Left ventricle myocardium superior (tissue), 1 donor: ENCODE measurements around the gene LIF. TPM values are rescaled to one million over a fixed set of nuclear protein-coding genes. Genes with fewer than 3 reads are reported as not detected.
A peak's percentile ranks its signal among the peaks of the same experiment; 100 is the strongest.

Experiments used
- ATAC-seq: fragments of 200-7000 bp; cut with Tn5 transposase; one replicate; pipeline ENCODE4 v1.9.1; 2020; ENCODE audit warnings: mild to moderate bottlenecking, moderate library complexity
- DNase-seq: peaks from one replicate; pipeline ENCODE4 v3.0.0-alpha.2; 2020
- intact Hi-C: fragments of 100-400 bp; cut with micrococcal nuclease; formaldehyde crosslinking; loops from one replicate; pipeline ENCODE4 v1.11.0; 2022
- total RNA-seq: library from RNA; stranded (reverse); fragmentation: NEBNext Ultra II Directional; extraction: Animal tissue kit (Norgen Biotek cat#: 25700); gene quantifications from one replicate; pipeline ENCODE4 v1.2.1, GENCODE V29; 2021
- donor health status: DM: no; HTN: yes; CAD: no; lungs with severe emphysema.

LIF gene
- total RNA-seq, 1 donor from 2014 or later = 0.64 TPM

GRCh38 chr22:30249049-30250038 is 2.8 kb upstream of the LIF start:
- DNase-seq = peak; percentile 84
- peak; percentile 75 for ATAC-seq

DNA sequence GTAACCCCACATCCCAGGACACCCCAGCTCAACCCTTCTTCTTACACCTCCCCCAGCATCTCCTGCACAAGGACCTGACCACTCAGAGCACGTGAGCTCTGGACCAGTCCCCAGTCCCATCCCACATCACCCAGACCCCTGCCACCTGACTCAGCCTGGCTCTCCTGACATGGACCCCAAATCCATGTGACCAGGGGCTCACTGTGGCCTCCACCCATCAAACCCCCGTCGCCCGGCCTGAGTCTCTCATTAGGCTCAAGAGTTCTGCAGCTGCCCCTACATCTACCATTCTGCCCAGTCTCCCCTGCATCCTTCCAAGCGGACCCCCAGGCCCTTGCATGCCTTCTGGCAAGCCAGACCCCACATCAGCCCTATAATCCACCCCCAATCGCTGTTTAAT is 1.9 kb upstream of the LIF start:
- ATAC-seq (no peak), DNase-seq (no peak)

More at GRCh38 chr22:30249049-30250038, 2.8 kb upstream of the LIF start:
- intact Hi-C loops = no loop called here

GRCh38 chr22:30247974-30248373 is 1.4 kb upstream of the LIF start:
- DNase-seq (no peak), ATAC-seq (no peak)
- intact Hi-C loops = no loop called here

More for the DNA sequence above, 1.9 kb upstream of the LIF start:
- intact Hi-C loops = no loop called here

DNA sequence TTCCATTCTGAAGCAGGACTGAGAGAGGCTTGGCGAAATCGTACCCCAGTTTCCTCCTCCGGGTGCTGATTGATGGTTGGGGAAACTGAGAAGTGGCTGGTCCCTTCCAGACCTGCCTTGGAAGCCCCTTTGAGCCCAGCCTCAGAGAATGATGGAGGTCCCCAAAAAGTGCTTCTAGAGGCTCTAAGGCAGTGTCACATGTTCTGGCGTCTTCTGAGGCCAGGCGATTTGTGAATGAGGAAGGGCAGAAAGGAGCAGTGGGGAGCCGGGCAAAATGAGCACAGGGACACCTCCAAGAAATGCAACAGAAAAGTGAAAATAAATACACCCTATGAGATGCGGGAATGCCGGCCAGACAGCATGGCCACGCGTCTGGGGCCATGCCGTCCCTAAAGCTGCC is 1.0 kb upstream of the LIF start:
- DNase-seq = no peak
- no peak for ATAC-seq
- intact Hi-C loops = no loop called here

DNA sequence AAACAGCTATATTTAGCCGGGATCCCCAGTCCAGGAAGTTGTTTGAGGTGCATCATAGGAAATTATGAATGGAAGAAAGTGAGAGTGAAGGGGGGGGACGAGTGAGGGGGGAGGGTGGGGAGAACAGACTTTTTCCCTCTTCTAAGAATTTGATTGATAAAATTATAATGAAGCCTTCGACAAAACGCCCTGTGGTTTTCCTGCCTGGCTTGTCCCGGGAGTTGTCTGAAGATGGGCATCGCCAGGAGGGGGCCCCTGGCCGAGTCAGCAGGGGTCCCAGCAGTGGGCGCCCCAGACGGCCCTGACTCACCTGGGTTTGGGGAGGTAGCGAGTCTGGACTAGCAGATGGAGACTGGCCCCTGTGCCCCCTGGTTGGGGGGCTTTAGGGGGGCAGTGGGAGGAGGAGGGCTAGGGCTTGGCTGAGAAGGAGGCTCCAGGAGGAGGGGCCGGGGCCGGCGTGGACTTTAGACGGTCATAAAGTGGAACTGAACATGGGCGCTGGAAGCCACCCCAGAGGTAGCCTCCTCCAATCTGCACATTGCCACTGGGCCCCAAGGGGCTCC is 336 bp upstream of the LIF start:
- intact Hi-C loops = no loop called here
- DNase-seq (no peak), ATAC-seq (no peak)

DNA sequence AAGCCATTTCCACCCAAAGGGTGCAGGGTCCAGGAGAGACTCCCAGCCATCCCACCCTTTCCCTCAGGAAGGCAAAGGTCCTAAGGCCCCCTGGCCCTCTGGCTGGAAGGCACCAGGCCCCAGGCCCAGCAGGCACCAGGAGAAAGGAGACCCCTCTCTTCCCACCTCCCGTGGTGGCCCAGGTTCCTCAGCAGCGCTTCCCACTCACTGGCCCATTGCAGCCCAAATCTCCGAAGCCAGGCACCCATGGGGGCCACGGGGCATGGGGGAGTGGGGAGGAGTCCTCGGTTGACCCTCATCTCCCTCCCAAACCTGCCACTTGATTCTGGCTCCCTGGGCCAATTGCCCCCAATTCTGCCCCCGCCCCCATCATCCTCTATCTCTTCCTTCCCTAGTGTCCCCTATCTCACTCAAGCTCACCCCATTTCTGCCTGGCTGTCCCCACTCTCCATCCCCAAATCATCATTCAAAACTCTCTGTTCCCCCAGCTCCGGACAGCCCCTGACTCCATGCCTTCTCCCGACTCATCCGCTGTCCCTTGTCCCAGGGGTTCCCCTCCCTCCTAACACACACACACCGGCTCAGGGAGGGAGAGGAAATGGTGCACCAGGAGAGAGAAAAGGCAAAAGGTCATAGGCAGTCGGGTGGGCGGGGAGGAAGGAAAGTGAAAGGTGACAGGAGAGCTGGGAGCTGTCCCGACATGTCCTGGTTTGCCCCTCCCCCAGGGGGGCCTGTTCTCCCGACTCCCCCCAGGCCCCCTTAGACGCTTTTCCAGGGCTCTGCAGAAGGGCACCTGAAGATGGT is 1.2 kb downstream of the LIF start:
- no peak for ATAC-seq
- intact Hi-C loops = no loop called here
- no peak for DNase-seq

DNA sequence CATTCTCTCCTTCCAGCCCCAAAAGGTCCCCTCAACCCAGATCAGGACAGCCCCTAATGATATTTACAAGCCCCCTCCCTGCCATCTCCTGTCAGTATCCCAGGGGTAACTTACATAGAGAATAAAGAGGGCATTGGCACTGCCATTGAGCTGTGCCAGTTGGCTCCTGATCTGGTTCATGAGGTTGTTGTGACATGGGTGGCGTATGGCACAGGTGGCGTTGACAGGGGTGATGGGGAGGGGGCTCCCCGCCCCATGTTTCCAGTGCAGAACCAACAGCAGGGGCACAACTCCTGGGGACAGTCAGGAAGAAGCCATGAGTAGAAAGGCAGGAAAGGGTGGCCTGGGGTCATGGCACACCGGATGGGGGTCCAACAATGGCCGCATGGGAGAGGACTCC is 1.9 kb downstream of the LIF start:
- DNase-seq = no peak
- no peak for ATAC-seq
- intact Hi-C loops = no loop called here

GRCh38 chr22:30244066-30244465 is 2.5 kb downstream of the LIF start:
- no peak for ATAC-seq
- no peak for DNase-seq
- intact Hi-C loops = no loop called here

GRCh38 chr22:30243661-30244060 is 2.9 kb downstream of the LIF start:
- ATAC-seq (no peak), DNase-seq (no peak)
- intact Hi-C loops = no loop called here

DNA sequence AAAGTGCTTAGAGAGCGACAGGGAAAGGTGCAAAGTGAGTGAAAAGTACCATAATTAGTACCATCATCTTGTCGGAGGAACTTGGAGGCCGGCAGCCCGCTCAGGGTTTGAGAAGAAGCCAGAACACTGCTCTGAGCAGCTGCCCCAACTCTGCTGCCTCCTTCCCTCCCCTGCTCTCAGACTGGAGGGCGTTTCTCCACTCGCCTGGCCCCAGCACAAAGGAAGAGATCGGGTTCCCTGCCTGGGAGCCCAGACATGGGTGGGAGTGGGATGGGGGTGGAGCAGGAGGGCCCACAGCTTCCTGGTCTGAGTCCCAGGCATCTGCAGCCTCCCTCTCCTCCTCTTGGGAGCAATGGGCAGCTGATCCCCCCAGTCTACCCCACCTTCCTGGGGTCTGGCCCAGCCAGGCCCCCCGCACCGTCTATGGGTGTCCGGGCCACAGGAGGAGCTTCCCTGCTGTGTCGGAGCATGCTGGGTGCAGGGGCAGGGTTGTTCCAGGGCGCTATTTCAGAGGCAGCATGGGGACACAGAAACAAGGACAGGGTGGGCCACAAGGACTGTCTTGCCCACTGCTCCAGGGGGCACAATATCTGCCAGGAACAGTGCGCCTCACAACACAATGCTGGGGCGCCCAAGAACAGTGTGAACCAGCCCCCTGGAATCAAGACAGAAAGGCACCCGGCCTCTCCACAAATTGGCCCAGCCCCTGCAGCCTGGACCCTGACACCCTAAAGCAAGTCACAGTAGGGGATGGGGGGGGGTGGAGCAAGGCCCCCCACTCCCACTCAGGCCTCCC is 4.8 kb downstream of the LIF start:
- ATAC-seq = peak; percentile 40
- no peak for DNase-seq
- intact Hi-C loops = no loop called here

DNA sequence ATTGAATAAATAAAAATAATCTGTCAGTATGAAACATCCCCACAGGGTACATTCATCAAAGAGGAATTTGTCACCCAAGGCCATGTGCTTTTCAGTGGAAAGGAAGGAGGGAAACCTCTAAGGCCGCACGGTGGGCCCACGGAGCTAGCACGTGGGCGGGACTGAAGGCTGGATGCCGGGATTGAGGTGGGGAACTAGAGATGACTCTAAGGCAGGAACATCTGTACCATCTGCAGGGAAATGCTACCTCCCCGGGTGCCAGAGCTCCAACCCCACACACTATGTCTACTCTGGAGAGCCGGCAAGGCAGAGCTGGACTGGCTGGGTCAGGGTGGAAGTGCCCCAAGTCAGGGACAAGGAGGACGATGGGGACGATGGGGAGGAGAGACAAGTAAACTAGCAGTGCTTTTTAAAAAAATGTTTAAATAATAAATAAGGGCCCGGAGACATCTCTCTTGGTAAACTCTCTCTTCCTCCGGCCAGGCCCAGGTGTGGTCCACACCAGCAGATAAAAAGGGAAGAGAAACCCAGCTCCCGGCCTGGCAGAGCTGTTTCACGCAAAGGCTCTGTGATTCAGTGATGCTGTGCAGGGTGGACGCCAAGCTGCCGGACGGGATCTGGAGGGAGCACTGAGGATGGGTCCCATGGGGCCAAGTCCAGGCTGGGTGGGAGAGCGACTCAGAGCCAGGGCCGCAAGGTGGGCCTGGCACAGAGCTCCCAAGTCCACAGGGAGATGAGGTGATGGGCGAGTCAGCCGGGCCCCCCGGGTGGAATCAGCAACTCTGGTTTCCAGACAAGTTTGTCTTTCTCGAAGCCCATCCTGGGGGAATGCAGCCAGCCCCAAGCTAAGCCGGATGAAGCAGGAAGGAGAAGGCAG is 5.8 kb downstream of the LIF start:
- intact Hi-C loops = no loop called here
- DNase-seq = no peak
- no peak for ATAC-seq

- intact Hi-C loops = no loop called here
- no peak for DNase-seq
- ATAC-seq = no peak
These were observed 6.8 kb downstream of the LIF start for GRCh38 chr22:30239488-30240405.

DNA sequence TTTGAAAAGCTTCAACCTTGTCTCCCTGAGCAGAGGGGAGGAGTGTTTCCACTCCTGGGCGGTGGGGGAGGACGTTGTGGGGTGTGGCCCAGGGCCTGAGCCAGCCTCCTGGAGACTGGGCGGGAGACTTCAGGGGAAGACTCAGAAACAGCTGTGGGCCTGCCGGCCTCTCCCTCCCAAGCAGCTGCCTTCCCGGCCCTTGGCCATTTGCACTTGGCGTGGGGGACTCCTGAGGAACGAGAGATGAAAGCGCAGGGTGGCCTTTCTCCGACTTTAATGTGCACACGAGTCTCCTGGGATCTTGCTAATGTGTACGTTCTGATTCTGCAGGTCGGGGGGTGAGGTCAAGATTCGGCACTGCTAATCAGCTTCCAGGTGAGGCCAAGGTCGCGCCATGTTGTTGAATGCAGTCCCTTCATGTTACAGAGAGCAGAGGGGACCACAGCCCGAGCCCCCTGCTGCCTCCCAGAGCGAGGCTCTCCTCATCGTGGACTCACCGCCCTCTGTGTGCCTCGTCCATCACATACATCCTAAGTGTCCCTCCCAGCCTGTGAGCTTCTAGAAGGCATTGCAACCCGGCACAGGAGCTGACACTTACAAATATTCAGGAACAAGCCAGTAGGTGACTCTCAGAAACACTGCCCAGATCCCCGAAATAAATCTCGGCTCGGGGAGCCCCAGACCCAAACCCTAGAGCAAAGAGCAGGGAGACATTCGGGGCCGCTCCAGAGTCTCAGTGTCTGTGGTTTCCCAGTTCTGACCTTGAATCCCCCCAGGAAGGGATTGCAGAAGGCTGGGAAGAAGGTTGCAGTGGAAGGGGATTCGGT is 7.7 kb downstream of the LIF start:
- intact Hi-C loops = no loop called here
- ATAC-seq = peak; percentile 88

DNA sequence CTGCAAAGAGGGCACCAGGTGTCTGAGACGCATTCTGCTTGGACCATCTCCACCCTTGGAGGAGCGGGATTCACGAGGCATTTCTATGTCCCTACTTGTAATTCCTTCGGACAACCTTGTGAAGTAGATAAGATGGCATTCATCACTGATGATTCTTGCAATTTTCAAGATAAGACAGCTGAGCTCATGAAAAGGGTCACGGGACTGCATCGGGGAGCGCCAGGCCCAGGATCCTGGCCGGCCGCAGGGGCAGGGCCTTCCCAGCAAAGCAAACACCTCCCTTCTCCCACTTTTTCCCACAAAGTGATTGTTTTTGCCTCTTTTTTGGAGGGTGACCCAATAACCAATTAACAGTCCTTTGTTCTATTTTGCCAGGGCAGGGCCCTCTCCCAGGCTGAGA is 8.4 kb downstream of the LIF start:
- no peak for DNase-seq
- intact Hi-C loops = no loop called here
- ATAC-seq = no peak

More for the DNA sequence above, 7.7 kb downstream of the LIF start:
- peak; percentile 75 for DNase-seq

DNA sequence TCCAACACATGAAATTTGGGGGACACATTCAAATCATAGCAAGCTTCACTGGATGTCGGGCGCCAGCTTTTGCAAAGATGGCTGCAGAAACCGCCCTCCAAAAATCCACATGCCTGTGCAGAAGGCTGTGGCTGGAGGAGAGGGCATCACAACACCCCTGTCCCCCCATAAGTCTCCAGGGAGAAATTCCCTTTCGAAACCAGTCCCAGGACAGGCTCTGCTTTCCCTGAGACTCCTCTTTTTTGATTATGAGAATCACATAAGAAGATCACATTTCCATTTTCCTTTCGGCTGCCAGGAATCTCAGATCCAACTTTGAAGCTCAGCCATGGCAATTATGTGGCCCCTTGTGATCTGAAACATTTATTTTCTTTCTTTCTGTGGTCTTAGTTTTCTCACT is 9.7 kb downstream of the LIF start:
- DNase-seq (no peak), ATAC-seq (no peak)
- intact Hi-C loops = no loop called here

DNA sequence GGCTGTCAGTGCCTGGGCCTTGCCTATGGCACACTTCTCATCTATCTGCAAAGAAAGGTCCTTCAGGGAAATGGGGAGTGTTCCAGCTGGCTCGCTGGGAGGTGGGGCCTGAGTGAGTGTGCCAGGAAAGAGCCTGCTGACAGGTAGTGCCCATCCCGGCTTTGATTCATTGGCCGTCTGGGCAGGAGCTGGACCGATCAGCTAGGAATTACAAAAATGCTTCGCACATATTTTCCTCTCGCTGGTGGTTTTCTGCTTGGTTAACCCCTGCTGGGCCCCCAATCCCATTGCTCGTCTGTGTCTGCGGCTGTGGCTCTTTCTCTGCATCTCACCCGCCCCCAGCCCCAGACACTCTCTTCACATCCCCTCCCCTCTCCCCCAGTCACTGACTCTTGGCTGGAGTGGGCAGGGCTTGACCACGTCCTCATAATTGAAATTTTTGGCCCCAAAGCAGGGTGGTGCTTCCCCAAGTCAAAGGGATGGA is 10.8 kb downstream of the LIF start:
- ATAC-seq (peak; percentile 72), DNase-seq (no peak)
- intact Hi-C loops = no loop called here
